DND-41 (cell line): ENCODE data around the gene SGO1.

ENCODE experiments used
- ATAC-seq: fragments of 200-7000 bp; cut with Tn5 transposase; 3 replicates; pipeline ENCODE4 v1.9.1; 2021; ENCODE audit warnings: low read depth; ENCODE audit not compliant: insufficient read depth
- DNase-seq: peaks from one replicate; pipeline ENCODE4 v3.0.0-alpha.2; 2020
- H2AFZ ChIP-seq: 2 replicates; pipeline ENCODE4 v1.6.0; 2012; ENCODE audit warnings: low read depth, low read length
- H3K27ac ChIP-seq: 2 replicates; pipeline ENCODE4 v1.5.1; 2012; ENCODE audit warnings: low read length, inconsistent platforms
- H3K27me3 ChIP-seq: fragments of 200-600 bp; sonication (generic); 2 replicates; pipeline ENCODE4 v1.6.0; 2012; ENCODE audit warnings: low read length, mild to moderate bottlenecking, inconsistent platforms; ENCODE audit not compliant: insufficient read depth, poor library complexity
- H3K36me3 ChIP-seq: 2 replicates; pipeline ENCODE4 v1.5.1; 2012; ENCODE audit warnings: low read length, inconsistent platforms; ENCODE audit not compliant: insufficient read depth
- H3K4me1 ChIP-seq: 2 replicates; pipeline ENCODE4 v1.5.1; 2012; ENCODE audit warnings: mild to moderate bottlenecking, low read length; ENCODE audit not compliant: insufficient read depth
- H3K4me2 ChIP-seq: 2 replicates; pipeline ENCODE4 v1.6.0; 2012; ENCODE audit warnings: mild to moderate bottlenecking, moderate library complexity, low read length, inconsistent platforms; ENCODE audit not compliant: insufficient read depth
- H3K4me3 ChIP-seq, 2 experiments: fragments of 200-600 bp in 1 of 2; shearing (Covaris generic) in 1 of 2; 2 replicates each; pipeline ENCODE4 v1.5.1; 2012 to 2016; ENCODE audit warnings: inconsistent platforms in 2 of 2, low read length in 2 of 2, mild to moderate bottlenecking in 2 of 2, low read depth in 1 of 2, moderate library complexity in 1 of 2
- H3K79me2 ChIP-seq: 2 replicates; pipeline ENCODE4 v1.6.0; 2012; ENCODE audit warnings: low read length, inconsistent platforms; ENCODE audit not compliant: insufficient read depth
- H3K9ac ChIP-seq: 2 replicates; pipeline ENCODE4 v1.6.0; 2012; ENCODE audit warnings: low read depth, mild to moderate bottlenecking, inconsistent platforms, low read length, moderate library complexity
- H3K9me3 ChIP-seq: 2 replicates; pipeline ENCODE4 v1.5.1; 2012; ENCODE audit warnings: low read length, moderate library complexity, mild to moderate bottlenecking, inconsistent platforms; ENCODE audit not compliant: insufficient read depth, severe bottlenecking
- H4K20me1 ChIP-seq: 2 replicates; pipeline ENCODE4 v1.6.0; 2012; ENCODE audit warnings: low read length; ENCODE audit not compliant: insufficient read depth
- EZH2 ChIP-seq: IDR thresholded peaks from 3 replicates; pipeline ENCODE4 v1.6.1; 2012; ENCODE audit warnings: borderline replicate concordance, low read depth, mild to moderate bottlenecking, moderate library complexity, low read length, inconsistent platforms; ENCODE audit not compliant: severe bottlenecking
- TF ChIP-seq, protein P1 (sequence below): IDR thresholded peaks from 2 replicates; pipeline ENCODE4 v1.5.1; 2012; ENCODE audit warnings: borderline replicate concordance, low read length, moderate library complexity, mild to moderate bottlenecking; ENCODE audit not compliant: poor library complexity, severe bottlenecking; ENCODE audit errors: extremely low read depth

Gene SGO1

DNA sequence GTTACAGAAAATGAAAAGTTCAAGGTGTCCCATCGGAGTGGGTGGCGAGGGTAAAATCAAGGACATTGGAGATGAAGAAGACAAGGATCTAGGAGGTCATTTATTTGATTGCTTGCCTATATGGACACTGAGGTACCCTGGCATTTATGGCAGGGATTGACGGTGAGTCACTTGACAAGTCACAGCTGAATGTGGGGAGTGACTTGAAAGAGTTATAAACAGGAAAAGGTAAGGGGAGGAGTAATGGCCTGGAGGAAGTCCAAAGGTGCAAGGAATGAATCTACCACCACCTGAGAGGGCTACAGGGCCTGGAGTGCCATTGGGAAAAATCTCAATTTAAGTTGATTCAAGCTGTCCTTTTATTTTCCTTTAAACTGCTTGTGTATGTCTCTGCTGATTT, 11.8 kb upstream of the SGO1 start:
- H3K4me2 ChIP-seq = no peak overlapping the region
- H3K9me3 ChIP-seq = no peaks in the 10 kb centered on the region
- H2AFZ ChIP-seq = no peak overlapping the region
- H3K27me3 ChIP-seq = peaks cover 6% of the 10 kb centered on the region
- H3K79me2 ChIP-seq = no peaks in the 10 kb centered on the region
- H4K20me1 ChIP-seq = no peaks in the 10 kb centered on the region
- H3K4me1 ChIP-seq = no peaks in the 10 kb centered on the region
- no peak overlapping the region for H3K27ac ChIP-seq
- no peak overlapping the region for H3K9ac ChIP-seq
- H3K36me3 ChIP-seq = no peaks in the 10 kb centered on the region
- DNase-seq (no peak), ATAC-seq (no peak)
- TF ChIP-seq EZH2 = no peak
- no peak overlapping the region for H3K4me3 ChIP-seq

DNA sequence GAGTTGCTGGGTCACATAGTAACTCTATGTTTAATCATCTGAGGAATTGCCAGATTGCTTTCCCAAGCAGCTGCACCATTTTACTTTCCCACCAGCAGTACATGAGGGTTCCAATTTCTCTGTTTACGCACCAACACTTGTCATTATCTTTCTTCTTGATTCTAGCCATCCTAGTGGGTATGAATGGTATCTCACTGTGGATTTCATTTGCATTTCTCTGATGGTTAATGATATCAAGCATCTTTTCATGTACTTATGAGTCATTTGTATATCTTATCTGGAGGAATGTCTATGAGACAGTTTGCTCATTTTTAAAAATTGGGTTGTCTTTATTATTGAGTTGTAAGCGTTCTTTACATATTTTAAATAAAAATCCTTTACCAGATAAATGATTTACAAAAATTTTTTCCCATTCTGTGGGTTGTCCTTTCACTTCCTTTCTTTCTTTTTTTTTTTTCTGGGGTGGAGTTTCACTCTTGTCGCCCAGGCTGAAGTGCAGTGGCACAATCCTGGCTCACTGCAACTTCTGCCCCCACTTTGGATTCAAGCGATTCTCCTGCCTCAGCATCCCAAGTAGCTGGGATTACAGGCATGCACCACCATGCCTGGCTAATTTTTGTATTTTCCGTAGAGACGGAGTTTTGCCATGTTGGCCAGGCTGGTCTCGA, 8.9 kb upstream of the SGO1 start:
- Histone ChIP-seq H3K4me3 (no peak overlapping the region), H3K36me3 (no peaks in the 10 kb centered on the region), H4K20me1 (no peaks in the 10 kb centered on the region), H3K27me3 (no peaks in the 10 kb centered on the region), H3K4me2 (no peak overlapping the region), H3K27ac (no peak overlapping the region), H2AFZ (no peak overlapping the region), H3K4me1 (no peaks in the 10 kb centered on the region), H3K9ac (no peak overlapping the region), H3K79me2 (no peaks in the 10 kb centered on the region), H3K9me3 (no peaks in the 10 kb centered on the region)
- TF ChIP-seq, protein P1, sequence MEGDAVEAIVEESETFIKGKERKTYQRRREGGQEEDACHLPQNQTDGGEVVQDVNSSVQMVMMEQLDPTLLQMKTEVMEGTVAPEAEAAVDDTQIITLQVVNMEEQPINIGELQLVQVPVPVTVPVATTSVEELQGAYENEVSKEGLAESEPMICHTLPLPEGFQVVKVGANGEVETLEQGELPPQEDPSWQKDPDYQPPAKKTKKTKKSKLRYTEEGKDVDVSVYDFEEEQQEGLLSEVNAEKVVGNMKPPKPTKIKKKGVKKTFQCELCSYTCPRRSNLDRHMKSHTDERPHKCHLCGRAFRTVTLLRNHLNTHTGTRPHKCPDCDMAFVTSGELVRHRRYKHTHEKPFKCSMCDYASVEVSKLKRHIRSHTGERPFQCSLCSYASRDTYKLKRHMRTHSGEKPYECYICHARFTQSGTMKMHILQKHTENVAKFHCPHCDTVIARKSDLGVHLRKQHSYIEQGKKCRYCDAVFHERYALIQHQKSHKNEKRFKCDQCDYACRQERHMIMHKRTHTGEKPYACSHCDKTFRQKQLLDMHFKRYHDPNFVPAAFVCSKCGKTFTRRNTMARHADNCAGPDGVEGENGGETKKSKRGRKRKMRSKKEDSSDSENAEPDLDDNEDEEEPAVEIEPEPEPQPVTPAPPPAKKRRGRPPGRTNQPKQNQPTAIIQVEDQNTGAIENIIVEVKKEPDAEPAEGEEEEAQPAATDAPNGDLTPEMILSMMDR = no peak
- TF ChIP-seq EZH2 = no peak
- no peak for DNase-seq
- ATAC-seq = no peak

DNA sequence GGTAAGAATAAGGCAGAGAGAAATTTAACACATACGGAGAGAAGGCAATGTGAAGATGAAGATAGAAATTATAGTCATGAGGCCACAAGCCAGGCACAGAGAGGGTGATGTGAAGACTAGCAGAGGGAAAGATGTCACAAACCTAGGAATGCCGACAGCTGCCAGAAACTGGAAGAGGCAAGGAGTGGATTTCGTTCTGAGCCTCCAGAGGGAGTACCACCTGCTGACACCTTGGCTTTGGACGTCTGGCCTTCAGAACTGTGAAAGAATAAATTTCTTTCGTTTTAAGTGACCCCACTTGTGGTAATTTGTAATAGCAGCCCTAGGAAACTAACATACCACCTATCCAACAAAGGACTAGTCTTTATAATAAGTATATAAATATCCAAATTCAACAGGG, 5.0 kb upstream of the SGO1 start:
- ATAC-seq (no peak), DNase-seq (no peak)
- H3K4me2 ChIP-seq = no peak overlapping the region

DNA sequence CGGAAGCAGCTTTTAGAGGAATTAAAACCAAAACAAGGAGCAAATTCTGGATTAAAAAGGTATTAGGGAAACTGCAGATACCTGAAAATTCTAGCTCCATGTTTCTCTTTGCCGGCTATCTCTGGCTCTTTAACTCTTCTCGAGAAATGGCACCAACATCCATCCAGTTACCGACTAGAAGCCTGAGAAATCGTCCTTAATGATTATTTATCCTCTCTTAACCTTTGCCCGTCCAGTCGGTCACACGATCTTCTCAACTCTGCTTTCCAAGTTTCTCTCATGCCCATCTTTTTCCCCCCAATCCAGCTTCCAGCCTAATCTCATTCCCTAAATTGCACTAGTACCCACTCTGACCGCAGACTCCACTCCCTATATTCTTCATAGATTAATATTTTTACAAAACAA, 596 bp upstream of the SGO1 start:
- DNase-seq (no peak), ATAC-seq (no peak)
- peak overlapping the region; percentile 73 for H3K27ac ChIP-seq
- peak overlapping the region; percentile 77 to 78; a peak in 3 of 4 replicates for H3K4me3 ChIP-seq
- no peaks in the 10 kb centered on the region for H4K20me1 ChIP-seq
- no peak for TF ChIP-seq EZH2
- TF ChIP-seq, protein P1 = no peak
- peaks cover 37% of the 10 kb centered on the region for H3K79me2 ChIP-seq
- peaks cover 20% of the 10 kb centered on the region for H3K36me3 ChIP-seq
- H3K27me3 ChIP-seq = peaks cover 3% of the 10 kb centered on the region
- peaks cover 33% of the 10 kb centered on the region for H3K4me1 ChIP-seq
- peak overlapping the region; percentile 86 for H3K4me2 ChIP-seq
- no peaks in the 10 kb centered on the region for H3K9me3 ChIP-seq
- H3K9ac ChIP-seq = peak overlapping the region; percentile 79
- H2AFZ ChIP-seq = peak overlapping the region; percentile 75

More for the DNA sequence above, 5.0 kb upstream of the SGO1 start:
- no peak overlapping the region for H2AFZ ChIP-seq
- peaks cover 3% of the 10 kb centered on the region for H3K27me3 ChIP-seq
- H3K79me2 ChIP-seq = no peaks in the 10 kb centered on the region
- no peak overlapping the region for H3K4me3 ChIP-seq
- no peaks in the 10 kb centered on the region for H3K9me3 ChIP-seq
- no peak overlapping the region for H3K27ac ChIP-seq
- H3K4me1 ChIP-seq = peaks cover 12% of the 10 kb centered on the region
- no peaks in the 10 kb centered on the region for H3K36me3 ChIP-seq
- TF ChIP-seq, protein P1 = no peak
- TF ChIP-seq EZH2 = no peak
- H4K20me1 ChIP-seq = no peaks in the 10 kb centered on the region
- H3K9ac ChIP-seq = no peak overlapping the region
